Chondrocyte (in vitro differentiated cells): Measurements from ENCODE around the gene KRT7. TPM values are rescaled to one million over a fixed set of nuclear protein-coding genes. Genes with fewer than 3 reads are reported as not detected.

ENCODE experiments used
- DNase-seq: peaks from one replicate; pipeline ENCODE4 v3.0.0; 2021; ENCODE audit warnings: mixed read lengths, low spot score
- H3K27ac Mint-ChIP-seq: one replicate; pipeline ENCODE4 v1.8.0; 2021; ENCODE audit warnings: mild to moderate bottlenecking, moderate library complexity, mixed read lengths; ENCODE audit not compliant: unreplicated experiment
- H3K27me3 Mint-ChIP-seq: 2 replicates; pipeline ENCODE4 v1.8.0; 2021; ENCODE audit warnings: low read depth, mixed read lengths
- H3K36me3 Mint-ChIP-seq: 2 replicates; pipeline ENCODE4 v1.8.0; 2021; ENCODE audit warnings: low read depth, mixed read lengths
- H3K4me1 Mint-ChIP-seq: 2 replicates; pipeline ENCODE4 v1.8.0; 2021; ENCODE audit warnings: low read depth, mild to moderate bottlenecking, mixed read lengths
- H3K4me3 Mint-ChIP-seq: one replicate; pipeline ENCODE4 v1.8.0; 2021; ENCODE audit warnings: mild to moderate bottlenecking, moderate library complexity, mixed read lengths; ENCODE audit not compliant: unreplicated experiment
- H3K9me3 Mint-ChIP-seq: 2 replicates; pipeline ENCODE4 v1.8.0; 2021; ENCODE audit warnings: low read depth, mixed read lengths
- total RNA-seq: library from RNA; stranded (reverse); gene quantifications from 3 replicates; pipeline ENCODE4 v1.2.1, GENCODE V29; 2021
- TF ChIP-seq, protein P1 (sequence below): fragments of 200-600 bp; sonication (generic); IDR thresholded peaks from 2 replicates; pipeline ENCODE4 v1.5.0; 2021; ENCODE audit warnings: antibody characterized with exemption, mild to moderate bottlenecking, moderate library complexity

Gene KRT7
- total RNA-seq, 1 donor from 2014 or later, result 266 TPM

DNA sequence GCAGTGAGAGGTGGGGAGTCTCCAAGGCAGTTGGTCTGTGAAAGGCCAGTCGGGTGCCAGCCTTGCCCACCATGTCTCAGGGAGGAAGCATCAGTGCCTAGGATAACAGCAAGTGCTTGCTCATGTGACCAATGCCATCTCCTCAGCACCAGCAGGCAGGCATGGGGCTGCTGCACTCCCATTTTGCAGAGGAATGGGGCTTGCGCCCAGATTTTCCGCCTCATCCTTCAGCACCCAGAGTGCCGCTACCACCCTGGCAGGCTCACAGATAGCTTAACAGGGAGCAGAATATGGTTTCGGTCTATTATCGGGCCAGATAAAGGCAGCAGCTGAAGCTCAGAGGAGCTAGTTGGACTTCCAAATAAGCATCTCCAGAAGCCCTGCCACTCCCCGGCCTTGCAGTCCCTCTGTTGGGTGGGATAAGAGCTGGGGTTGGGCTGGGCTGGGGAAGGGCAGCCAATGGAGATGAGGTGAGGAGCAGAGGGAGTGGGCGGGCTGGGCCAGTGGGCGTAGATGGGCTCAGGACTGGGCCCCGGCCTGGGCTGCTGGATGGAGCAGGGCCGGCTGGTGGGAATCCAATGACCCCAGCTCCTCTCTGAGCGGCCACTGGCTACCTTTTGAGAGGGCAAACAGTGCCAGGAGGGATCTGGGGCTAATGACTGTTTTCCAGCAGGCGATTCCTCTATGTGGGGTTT lies 32.8 kb upstream of the KRT7 start:
- H3K9me3 Mint-ChIP-seq, result no peaks in the 10 kb centered on the region
- H3K27ac Mint-ChIP-seq, result no peak overlapping the region
- peak; percentile 76 for DNase-seq

DNA sequence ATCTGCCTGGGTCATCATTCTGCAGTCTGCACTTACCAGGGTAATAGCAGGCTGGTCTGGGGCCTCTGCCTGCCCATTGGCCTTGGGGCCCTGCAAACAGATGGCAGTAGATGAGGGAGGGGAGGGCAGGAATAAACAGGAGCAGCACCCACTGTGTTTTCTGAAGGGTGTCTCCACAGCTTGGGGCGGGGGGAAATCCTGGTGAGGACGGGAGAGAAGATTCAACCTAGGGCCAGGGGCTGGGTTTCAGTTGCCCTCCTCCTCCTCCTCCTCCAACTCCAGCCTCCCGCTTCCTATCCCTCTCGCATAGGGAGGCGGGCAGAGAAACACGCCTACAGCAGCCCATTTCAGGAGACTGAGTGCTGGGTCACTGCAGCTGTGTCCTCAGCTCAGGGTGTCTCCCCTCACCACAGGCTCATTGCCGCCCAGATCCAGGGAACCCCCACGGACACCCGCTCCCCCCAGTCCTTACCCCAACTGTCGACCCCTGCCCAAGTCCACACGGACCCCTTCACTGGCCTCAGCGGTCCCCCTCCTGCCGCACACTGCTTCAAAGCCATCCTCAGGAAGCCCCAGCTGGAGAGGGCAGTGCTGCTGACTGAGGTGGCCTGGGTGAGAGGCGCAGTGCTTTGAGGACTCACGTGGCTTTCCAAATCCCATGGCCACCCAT lies 32.1 kb upstream of the KRT7 start:
- H3K27ac Mint-ChIP-seq, result no peak overlapping the region
- H3K9me3 Mint-ChIP-seq, result no peaks in the 10 kb centered on the region
- H3K4me3 Mint-ChIP-seq, result no peak overlapping the region
- H3K27me3 Mint-ChIP-seq, result no peaks in the 10 kb centered on the region
- H3K36me3 Mint-ChIP-seq, result no peaks in the 10 kb centered on the region
- TF ChIP-seq, protein P1, sequence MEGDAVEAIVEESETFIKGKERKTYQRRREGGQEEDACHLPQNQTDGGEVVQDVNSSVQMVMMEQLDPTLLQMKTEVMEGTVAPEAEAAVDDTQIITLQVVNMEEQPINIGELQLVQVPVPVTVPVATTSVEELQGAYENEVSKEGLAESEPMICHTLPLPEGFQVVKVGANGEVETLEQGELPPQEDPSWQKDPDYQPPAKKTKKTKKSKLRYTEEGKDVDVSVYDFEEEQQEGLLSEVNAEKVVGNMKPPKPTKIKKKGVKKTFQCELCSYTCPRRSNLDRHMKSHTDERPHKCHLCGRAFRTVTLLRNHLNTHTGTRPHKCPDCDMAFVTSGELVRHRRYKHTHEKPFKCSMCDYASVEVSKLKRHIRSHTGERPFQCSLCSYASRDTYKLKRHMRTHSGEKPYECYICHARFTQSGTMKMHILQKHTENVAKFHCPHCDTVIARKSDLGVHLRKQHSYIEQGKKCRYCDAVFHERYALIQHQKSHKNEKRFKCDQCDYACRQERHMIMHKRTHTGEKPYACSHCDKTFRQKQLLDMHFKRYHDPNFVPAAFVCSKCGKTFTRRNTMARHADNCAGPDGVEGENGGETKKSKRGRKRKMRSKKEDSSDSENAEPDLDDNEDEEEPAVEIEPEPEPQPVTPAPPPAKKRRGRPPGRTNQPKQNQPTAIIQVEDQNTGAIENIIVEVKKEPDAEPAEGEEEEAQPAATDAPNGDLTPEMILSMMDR, result no peak
- H3K4me1 Mint-ChIP-seq, result peaks cover 56% of the 10 kb centered on the region
- DNase-seq, result peak; percentile 79

More for the DNA sequence above, 32.8 kb upstream of the KRT7 start:
- TF ChIP-seq, protein P1, result no peak
- no peaks in the 10 kb centered on the region for H3K36me3 Mint-ChIP-seq
- H3K4me1 Mint-ChIP-seq, result peaks cover 55% of the 10 kb centered on the region
- no peak overlapping the region for H3K4me3 Mint-ChIP-seq
- no peaks in the 10 kb centered on the region for H3K27me3 Mint-ChIP-seq

DNA sequence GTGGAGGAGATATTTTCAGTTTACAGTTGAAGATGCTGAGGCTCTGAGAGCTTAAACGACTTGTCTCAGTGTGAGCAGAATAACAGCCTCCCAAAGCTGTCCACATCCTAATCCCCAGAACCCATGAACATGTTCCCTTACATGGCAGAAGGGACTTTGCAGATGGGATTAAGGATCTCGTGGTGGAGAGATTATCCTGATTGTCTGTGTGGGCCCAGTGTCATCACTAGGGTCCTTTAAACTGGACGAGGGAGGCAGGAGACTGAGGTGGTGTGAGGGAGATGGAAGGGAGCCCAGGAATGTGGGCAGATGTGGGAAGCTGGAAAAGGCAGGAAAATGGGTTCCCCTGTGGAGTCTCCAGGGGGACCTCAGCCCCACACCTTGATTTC lies 31.6 kb upstream of the KRT7 start:
- Mint-ChIP-seq H3K27ac (peak overlapping the region; percentile 36), H3K36me3 (no peaks in the 10 kb centered on the region), H3K4me1 (peaks cover 61% of the 10 kb centered on the region), H3K9me3 (no peaks in the 10 kb centered on the region), H3K4me3 (no peak overlapping the region), H3K27me3 (no peaks in the 10 kb centered on the region)
- peak; percentile 22 for DNase-seq
- TF ChIP-seq, protein P1, result no peak

DNA sequence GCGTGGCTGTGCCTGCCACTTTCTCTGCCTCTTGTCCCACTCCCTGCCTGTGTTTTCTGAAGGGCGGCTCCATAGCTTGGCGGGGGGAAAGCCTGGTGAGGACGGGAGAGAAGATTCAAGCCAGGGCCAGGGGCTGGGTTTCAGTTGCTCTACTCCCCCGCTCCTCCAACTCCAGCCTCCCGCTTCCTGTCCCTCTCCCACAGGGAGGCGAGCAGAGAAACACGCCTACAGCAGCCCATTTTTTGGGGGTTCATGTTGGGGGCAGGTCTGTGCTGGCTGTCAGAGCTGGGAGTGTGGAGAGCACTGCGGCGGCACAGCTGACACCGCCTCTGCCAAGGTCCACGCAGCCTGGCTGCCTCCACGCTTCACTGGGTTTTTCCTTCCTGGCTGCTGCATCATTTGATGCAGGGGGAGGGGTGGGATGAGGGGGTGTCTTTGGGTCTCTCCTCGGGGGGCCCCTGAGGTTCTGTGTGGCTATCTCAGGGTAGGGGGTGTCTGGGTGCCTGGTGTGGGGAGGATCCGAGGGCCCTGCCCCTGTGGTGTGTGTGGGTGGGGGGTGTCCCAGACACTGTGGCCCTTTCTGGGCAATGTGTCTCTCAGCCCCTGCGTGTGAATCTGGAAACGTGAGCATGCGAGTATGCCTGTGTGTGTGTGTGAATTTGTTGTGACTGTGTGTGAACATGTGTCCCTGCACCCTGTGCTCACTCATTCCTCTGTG lies 30.5 kb upstream of the KRT7 start:
- TF ChIP-seq, protein P1, result no peak
- Mint-ChIP-seq H3K4me1 (peaks cover 68% of the 10 kb centered on the region), H3K4me3 (no peak overlapping the region), H3K27ac (peak overlapping the region; percentile 80), H3K9me3 (no peaks in the 10 kb centered on the region), H3K27me3 (no peaks in the 10 kb centered on the region), H3K36me3 (no peaks in the 10 kb centered on the region)
- peak; percentile 82 for DNase-seq
